CD4-positive, alpha-beta T cell (primary cell): ENCODE measurements around the gene SETD6. TPM values are rescaled to one million over a fixed set of nuclear protein-coding genes. Genes with fewer than 3 reads are reported as not detected.
A peak's percentile ranks its signal among the peaks of the same experiment; 100 is the strongest.

Source experiments
- ATAC-seq: fragments of 200-7000 bp; cut with Tn5 transposase; one replicate; pipeline ENCODE4 v1.10.0; 2022; ENCODE audit warnings: mild to moderate bottlenecking; ENCODE audit not compliant: poor library complexity
- CTCF ChIA-PET: fragments of 350-600 bp; sonication (Branson Sonifier 250); formaldehyde crosslinking; loops from one replicate; lab custom pipeline; 2021; ENCODE audit warnings: antibody characterized with exemption, inconsistent platforms; lab: Charles Lee
- POLR2A ChIA-PET: fragments of 350-600 bp; sonication (Branson Sonifier 250); formaldehyde crosslinking; loops from one replicate; lab custom pipeline; 2021; ENCODE audit warnings: antibody characterized with exemption, inconsistent platforms; lab: Charles Lee
- DNase-seq, 14 experiments: peaks; one replicate each; pipeline ENCODE4 v3.0.0-alpha.2; 2013 to 2020; ENCODE audit warnings: mixed read lengths in 2 of 14
- H3K27ac ChIP-seq, 2 donors: one replicate each; pipeline versions ENCODE4 v1.5.1 to v1.7.0; 2013; ENCODE audit warnings: low read length in 2 of 2, low read depth in 1 of 2, mild to moderate bottlenecking in 1 of 2
- H3K27me3 ChIP-seq, 2 experiments: 1 replicate in 1 of 2; 2 replicates in 1 of 2; pipeline versions ENCODE4 v1.6.1 to v1.7.0; 2013; ENCODE audit warnings: low read length in 2 of 2, control low read depth in 1 of 2, mild to moderate bottlenecking in 1 of 2, moderate library complexity in 1 of 2; ENCODE audit not compliant: insufficient read depth in 2 of 2, control insufficient read depth in 1 of 2
- H3K36me3 ChIP-seq: one replicate; pipeline ENCODE4 v1.6.1; 2013; ENCODE audit warnings: low read length, control low read depth; ENCODE audit not compliant: insufficient read depth
- H3K4me1 ChIP-seq: one replicate; pipeline ENCODE4 v1.6.1; 2013; ENCODE audit warnings: low read length, control low read depth; ENCODE audit not compliant: insufficient read depth
- H3K4me3 ChIP-seq: one replicate; pipeline ENCODE4 v1.5.1; 2013; ENCODE audit warnings: mild to moderate bottlenecking, low read length, moderate library complexity
- H3K9me3 ChIP-seq, 2 experiments: 1 replicate in 1 of 2; 2 replicates in 1 of 2; pipeline versions ENCODE4 v1.6.1 to v1.7.0; 2013; ENCODE audit warnings: low read length in 2 of 2, mild to moderate bottlenecking in 2 of 2, control low read depth in 1 of 2, moderate library complexity in 1 of 2; ENCODE audit not compliant: control insufficient read depth in 1 of 2, insufficient read depth in 1 of 2
- H3K27ac Mint-ChIP-seq: one replicate; pipeline ENCODE4 v1.8.0; 2020; ENCODE audit warnings: mixed read lengths
- H3K27me3 Mint-ChIP-seq: one replicate; pipeline ENCODE4 v1.8.0; 2021; ENCODE audit warnings: mixed read lengths
- H3K36me3 Mint-ChIP-seq: one replicate; pipeline ENCODE4 v1.8.0; 2021; ENCODE audit warnings: low read depth, mixed read lengths
- H3K4me1 Mint-ChIP-seq: one replicate; pipeline ENCODE4 v1.8.0; 2021; ENCODE audit warnings: low read depth, mixed read lengths
- H3K4me3 Mint-ChIP-seq: one replicate; pipeline ENCODE4 v1.8.0; 2020; ENCODE audit warnings: mild to moderate bottlenecking, mixed read lengths
- H3K9me3 Mint-ChIP-seq: one replicate; pipeline ENCODE4 v1.8.0; 2020; ENCODE audit warnings: mixed read lengths
- intact Hi-C, 2 experiments: fragments of 100-400 bp; cut with DNase I in 1 of 2; cut with micrococcal nuclease in 1 of 2; formaldehyde crosslinking; loops; one replicate each; pipeline versions ENCODE4 v1.15.1 to v1.9.0; 2023 to 2025; cut with DNase I, micrococcal nuclease
- total RNA-seq, 174 experiments: library from RNA in 2 of 174; stranded (reverse) in 2 of 174; gene quantifications; one replicate each; pipeline ENCODE4 v1.2.3 and lab custom pipeline; 2021 to 2026
- TF ChIP-seq, protein P1 (sequence below): fragments of 200-600 bp; IDR thresholded peaks from one replicate; pipeline ENCODE4 v1.8.0; 2022; ENCODE audit warnings: antibody characterized with exemption, mild to moderate bottlenecking

Gene SETD6
- total RNA-seq, 2 experiments from 2014 or later: 21.9 to 25.5 TPM

GRCh38 chr16:58507195-58507962, 7.9 kb upstream of the SETD6 start:
- Mint-ChIP-seq H3K36me3 (no peaks in the 10 kb centered on the region), H3K27ac (no peak overlapping the region), H3K27me3 (peaks cover 4% of the 10 kb centered on the region), H3K4me1 (peaks cover 6% of the 10 kb centered on the region), H3K9me3 (no peaks in the 10 kb centered on the region), H3K4me3 (no peak overlapping the region)
- Histone ChIP-seq H3K36me3 (no peaks in the 10 kb centered on the region), H3K4me3 (no peak overlapping the region), H3K27ac (no peak overlapping the region), H3K4me1 (peaks cover 6% of the 10 kb centered on the region), H3K27me3 (no peaks in the 10 kb centered on the region), H3K9me3 (no peaks in the 10 kb centered on the region)
- ATAC-seq (no peak), DNase-seq (peak in 2 of 14 experiments; percentile 13 to 26)
- POLR2A ChIA-PET: no interaction called here
- TF ChIP-seq, protein P1, sequence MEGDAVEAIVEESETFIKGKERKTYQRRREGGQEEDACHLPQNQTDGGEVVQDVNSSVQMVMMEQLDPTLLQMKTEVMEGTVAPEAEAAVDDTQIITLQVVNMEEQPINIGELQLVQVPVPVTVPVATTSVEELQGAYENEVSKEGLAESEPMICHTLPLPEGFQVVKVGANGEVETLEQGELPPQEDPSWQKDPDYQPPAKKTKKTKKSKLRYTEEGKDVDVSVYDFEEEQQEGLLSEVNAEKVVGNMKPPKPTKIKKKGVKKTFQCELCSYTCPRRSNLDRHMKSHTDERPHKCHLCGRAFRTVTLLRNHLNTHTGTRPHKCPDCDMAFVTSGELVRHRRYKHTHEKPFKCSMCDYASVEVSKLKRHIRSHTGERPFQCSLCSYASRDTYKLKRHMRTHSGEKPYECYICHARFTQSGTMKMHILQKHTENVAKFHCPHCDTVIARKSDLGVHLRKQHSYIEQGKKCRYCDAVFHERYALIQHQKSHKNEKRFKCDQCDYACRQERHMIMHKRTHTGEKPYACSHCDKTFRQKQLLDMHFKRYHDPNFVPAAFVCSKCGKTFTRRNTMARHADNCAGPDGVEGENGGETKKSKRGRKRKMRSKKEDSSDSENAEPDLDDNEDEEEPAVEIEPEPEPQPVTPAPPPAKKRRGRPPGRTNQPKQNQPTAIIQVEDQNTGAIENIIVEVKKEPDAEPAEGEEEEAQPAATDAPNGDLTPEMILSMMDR: no peak
- CTCF ChIA-PET: no interaction called here
- intact Hi-C loops: no loop called here

DNA sequence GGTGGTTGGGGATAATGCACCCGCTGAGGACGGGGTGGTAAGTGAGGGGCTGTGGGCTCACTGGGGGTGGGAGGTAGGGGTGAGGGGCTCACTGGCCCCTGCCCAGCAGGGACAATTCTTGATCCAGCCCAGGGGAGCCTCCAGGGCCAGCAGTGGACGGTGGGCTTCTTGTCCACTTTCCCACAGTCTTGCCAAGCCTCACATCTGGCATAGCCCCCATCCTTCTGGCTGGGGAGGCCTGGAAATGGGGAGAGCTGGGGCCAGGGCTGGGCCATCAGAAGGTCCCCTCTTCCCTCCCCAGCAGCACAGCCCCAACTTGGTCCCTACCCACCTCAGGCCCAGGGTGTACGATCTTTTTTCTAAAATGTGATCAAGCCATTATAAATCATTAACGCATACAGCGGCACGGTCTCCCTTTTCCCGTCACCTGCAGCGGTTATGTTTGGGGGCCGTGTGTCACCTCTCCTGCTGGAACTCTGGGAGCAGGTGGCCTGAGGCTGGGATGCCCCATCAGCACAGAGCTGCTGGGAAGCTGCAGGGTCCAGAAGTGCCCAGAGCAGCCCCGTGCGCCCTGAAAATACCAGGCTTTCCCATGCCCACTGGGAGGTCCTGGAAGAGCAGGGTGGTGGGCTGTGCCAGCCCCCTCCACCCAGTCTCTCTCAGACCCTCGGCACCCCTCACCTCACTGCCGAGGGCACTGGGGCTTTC, 7.2 kb upstream of the SETD6 start:
- H3K4me1 ChIP-seq: peaks cover 6% of the 10 kb centered on the region
- no peak overlapping the region for H3K4me3 ChIP-seq
- H3K4me3 Mint-ChIP-seq: no peak overlapping the region
- no peak for ATAC-seq
- H3K27ac ChIP-seq: no peak overlapping the region
- no peaks in the 10 kb centered on the region for H3K27me3 Mint-ChIP-seq
- H3K27ac Mint-ChIP-seq: no peak overlapping the region
- DNase-seq: no peak
- H3K4me1 Mint-ChIP-seq: peaks cover 6% of the 10 kb centered on the region
- ChIA-PET CTCF (interaction anchor here (0.7 kb wide), 1 partner anchor 248 kb away, joined by 3 read pairs; no protein-coding TSS in a partner anchor), POLR2A (no interaction called here)
- no peaks in the 10 kb centered on the region for H3K36me3 ChIP-seq
- intact Hi-C loops: no loop called here
- TF ChIP-seq, protein P1: no peak
- no peaks in the 10 kb centered on the region for H3K27me3 ChIP-seq
- H3K9me3 ChIP-seq: no peaks in the 10 kb centered on the region
- no peaks in the 10 kb centered on the region for H3K36me3 Mint-ChIP-seq
- no peaks in the 10 kb centered on the region for H3K9me3 Mint-ChIP-seq

DNA sequence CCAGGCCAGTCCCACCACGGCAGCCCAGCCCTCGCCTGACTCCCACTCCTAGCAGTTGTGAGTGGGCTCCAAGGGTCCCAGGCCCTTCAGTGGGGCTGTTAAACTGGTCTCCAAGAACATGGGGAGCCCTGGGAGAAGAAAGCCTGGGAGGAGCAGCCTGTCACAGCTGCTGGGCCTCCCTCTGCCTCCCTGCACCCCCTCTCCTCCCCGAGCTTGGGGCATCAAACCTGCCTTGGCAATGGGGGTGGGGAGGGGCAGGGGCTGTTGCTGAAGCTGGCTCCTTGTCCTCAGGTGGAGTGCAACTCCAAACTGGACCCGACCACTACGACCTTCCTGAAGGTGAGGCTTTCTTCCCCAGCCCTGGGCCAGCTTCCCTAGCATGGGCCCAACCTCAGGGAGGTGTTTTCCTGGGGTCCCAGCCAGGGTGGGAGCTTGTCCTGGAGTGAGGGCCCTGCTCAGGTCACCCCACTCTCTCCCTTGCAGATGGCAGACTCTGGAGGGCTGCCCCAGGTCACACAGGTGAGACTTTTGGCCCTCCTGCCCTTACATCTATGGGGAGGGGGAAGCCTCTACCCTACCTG, 6.6 kb upstream of the SETD6 start:
- CTCF ChIA-PET: interaction anchor here (0.7 kb wide), 1 partner anchor 248 kb away, joined by 3 read pairs; no protein-coding TSS in a partner anchor
- no peaks in the 10 kb centered on the region for H3K36me3 ChIP-seq
- no peaks in the 10 kb centered on the region for H3K9me3 Mint-ChIP-seq
- H3K27me3 ChIP-seq: no peaks in the 10 kb centered on the region
- no peaks in the 10 kb centered on the region for H3K36me3 Mint-ChIP-seq
- no peak overlapping the region for H3K4me3 Mint-ChIP-seq
- intact Hi-C loops: no loop called here
- POLR2A ChIA-PET: interaction anchor here (1.2 kb wide), 1 partner anchor 7 kb away, joined by 4 read pairs; no protein-coding TSS in a partner anchor
- H3K27me3 Mint-ChIP-seq: no peaks in the 10 kb centered on the region
- TF ChIP-seq, protein P1: no peak
- peaks cover 6% of the 10 kb centered on the region for H3K4me1 ChIP-seq
- no peak for DNase-seq
- no peaks in the 10 kb centered on the region for H3K9me3 ChIP-seq
- no peak overlapping the region for H3K4me3 ChIP-seq
- no peak for ATAC-seq
- peaks cover 6% of the 10 kb centered on the region for H3K4me1 Mint-ChIP-seq
- no peak overlapping the region for H3K27ac Mint-ChIP-seq
- H3K27ac ChIP-seq: no peak overlapping the region
